Measurements from ENCODE around the gene MGAT5. TPM values are rescaled to one million over a fixed set of nuclear protein-coding genes. Genes with fewer than 3 reads are reported as not detected.

MGAT5 gene
- total RNA-seq, 1 experiment from 2014 or later: 22.1 TPM

GRCh38 chr2:134319596-134320254 lies 65.9 kb downstream of the MGAT5 start:
- Histone ChIP-seq H3K9me3 (no peaks in the 10 kb centered on the region), H3K36me3 (ENCODE audit: control insufficient read depth, insufficient read depth, low read length) (no peaks in the 10 kb centered on the region), H3K4me1 (no peaks in the 10 kb centered on the region), H3K27me3 (replicated peaks; ENCODE audit: control insufficient read depth, insufficient read depth, low read length) (no peaks in the 10 kb centered on the region), H3K4me3 (ENCODE audit: low read depth, low read length) (no peak overlapping the region)
- H3K36me3 Mint-ChIP-seq (ENCODE audit: insufficient read depth, unreplicated experiment): no peaks in the 10 kb centered on the region
- H3K27ac Mint-ChIP-seq (ENCODE audit: unreplicated experiment): no peak overlapping the region
- POLR2A ChIA-PET: no interaction called here
- intact Hi-C loops (cut with micrococcal nuclease; ENCODE audit: unreplicated experiment): no loop called here
- no peaks in the 10 kb centered on the region for H3K27me3 Mint-ChIP-seq (ENCODE audit: insufficient read depth, unreplicated experiment)
- no peak for TF ChIP-seq CTCF (IDR thresholded peaks at IDR 0.05; ENCODE audit: insufficient read depth in 1 of 2, low read depth in 1 of 2, low read length in 1 of 2, severe bottlenecking in 1 of 2, unreplicated experiment in 1 of 2)
- CTCF ChIA-PET: no interaction called here
- no peaks in the 10 kb centered on the region for H3K4me1 Mint-ChIP-seq (ENCODE audit: low read depth, unreplicated experiment)
- H3K4me3 Mint-ChIP-seq (ENCODE audit: unreplicated experiment): no peak overlapping the region
- no peaks in the 10 kb centered on the region for H3K9me3 Mint-ChIP-seq (ENCODE audit: unreplicated experiment)
- no TSS peak for BruUV-seq (replicated peaks)
- DNase-seq: no peak

- ChIA-PET CTCF (no interaction called here), POLR2A (no interaction called here)
- H3K27me3 ChIP-seq (replicated peaks; ENCODE audit: control insufficient read depth, insufficient read depth, low read length): no peaks in the 10 kb centered on the region
- no TSS peak for BruUV-seq (replicated peaks)
- H3K9me3 ChIP-seq: no peaks in the 10 kb centered on the region
- Mint-ChIP-seq H3K27me3 (ENCODE audit: insufficient read depth, unreplicated experiment) (no peaks in the 10 kb centered on the region), H3K4me1 (ENCODE audit: low read depth, unreplicated experiment) (no peaks in the 10 kb centered on the region), H3K27ac (ENCODE audit: unreplicated experiment) (no peak overlapping the region), H3K9me3 (ENCODE audit: unreplicated experiment) (no peaks in the 10 kb centered on the region), H3K4me3 (ENCODE audit: unreplicated experiment) (no peak overlapping the region), H3K36me3 (ENCODE audit: insufficient read depth, unreplicated experiment) (no peaks in the 10 kb centered on the region)
- TF ChIP-seq CTCF (IDR thresholded peaks at IDR 0.05; ENCODE audit: insufficient read depth in 1 of 2, low read depth in 1 of 2, low read length in 1 of 2, severe bottlenecking in 1 of 2, unreplicated experiment in 1 of 2): no peak
- H3K36me3 ChIP-seq (ENCODE audit: control insufficient read depth, insufficient read depth, low read length): no peaks in the 10 kb centered on the region
- intact Hi-C loops (cut with micrococcal nuclease; ENCODE audit: unreplicated experiment): no loop called here
- no peak for DNase-seq
- no peak overlapping the region for H3K4me3 ChIP-seq (ENCODE audit: low read depth, low read length)
- H3K4me1 ChIP-seq: no peaks in the 10 kb centered on the region
Measured at GRCh38 chr2:134320930-134321329, 67.1 kb downstream of the MGAT5 start.

GRCh38 chr2:134323777-134324176 lies 69.9 kb downstream of the MGAT5 start:
- no peaks in the 10 kb centered on the region for H3K36me3 ChIP-seq (ENCODE audit: control insufficient read depth, insufficient read depth, low read length)
- H3K27me3 ChIP-seq (replicated peaks; ENCODE audit: control insufficient read depth, insufficient read depth, low read length): no peaks in the 10 kb centered on the region
- CTCF ChIA-PET: no interaction called here
- H3K36me3 Mint-ChIP-seq (ENCODE audit: insufficient read depth, unreplicated experiment): no peaks in the 10 kb centered on the region
- no peaks in the 10 kb centered on the region for H3K4me1 ChIP-seq
- no TSS peak for BruUV-seq (replicated peaks)
- no peak for TF ChIP-seq CTCF (IDR thresholded peaks at IDR 0.05; ENCODE audit: insufficient read depth in 1 of 2, low read depth in 1 of 2, low read length in 1 of 2, severe bottlenecking in 1 of 2, unreplicated experiment in 1 of 2)
- H3K4me3 ChIP-seq (ENCODE audit: low read depth, low read length): no peak overlapping the region
- H3K27me3 Mint-ChIP-seq (ENCODE audit: insufficient read depth, unreplicated experiment): no peaks in the 10 kb centered on the region
- DNase-seq: no peak
- no peaks in the 10 kb centered on the region for H3K9me3 ChIP-seq
- H3K27ac Mint-ChIP-seq (ENCODE audit: unreplicated experiment): no peak overlapping the region
- no peak overlapping the region for H3K4me3 Mint-ChIP-seq (ENCODE audit: unreplicated experiment)
- intact Hi-C loops (cut with micrococcal nuclease; ENCODE audit: unreplicated experiment): no loop called here
- no peaks in the 10 kb centered on the region for H3K9me3 Mint-ChIP-seq (ENCODE audit: unreplicated experiment)
- POLR2A ChIA-PET: no interaction called here
- no peaks in the 10 kb centered on the region for H3K4me1 Mint-ChIP-seq (ENCODE audit: low read depth, unreplicated experiment)

All from Caco-2 (cell line).